ENCODE results near the gene PIEZO2.

DNA sequence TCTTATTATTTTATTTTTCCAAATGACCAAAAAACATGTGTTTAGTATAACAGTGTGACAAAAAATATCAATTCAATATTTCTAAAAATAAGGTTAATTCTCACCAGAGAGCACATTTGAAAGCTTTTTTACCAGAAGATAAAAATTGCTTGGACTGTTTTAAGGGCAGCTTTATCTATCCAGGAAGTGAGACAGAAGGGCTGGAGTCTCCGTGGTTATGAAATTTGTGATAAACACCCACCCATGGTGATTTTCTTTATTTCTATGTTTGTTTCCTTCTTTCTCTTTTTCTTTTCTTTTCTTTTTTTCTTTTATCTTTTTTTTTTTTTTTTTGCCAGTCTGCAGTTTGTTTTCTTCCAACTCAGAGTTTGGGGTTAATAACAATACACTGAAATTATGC is 298.5 kb downstream of the PIEZO2 start:
- TF ChIP-seq POLR2AphosphoS5 (IDR thresholded peaks at IDR 0.05) (no peak), EZH2 (IDR thresholded peaks at IDR 0.05; ENCODE audit: borderline replicate concordance, insufficient read depth, low read length, poor library complexity, severe bottlenecking) (no peak), RAD21 (conservative IDR thresholded peaks at IDR 0.05) (no peak), EP300 (conservative IDR thresholded peaks at IDR 0.05; ENCODE audit: poor library complexity, severe bottlenecking) (no peak), MXI1 (conservative IDR thresholded peaks at IDR 0.05; ENCODE audit: poor library complexity, severe bottlenecking) (no peak)
- TF ChIP-seq, protein P1, sequence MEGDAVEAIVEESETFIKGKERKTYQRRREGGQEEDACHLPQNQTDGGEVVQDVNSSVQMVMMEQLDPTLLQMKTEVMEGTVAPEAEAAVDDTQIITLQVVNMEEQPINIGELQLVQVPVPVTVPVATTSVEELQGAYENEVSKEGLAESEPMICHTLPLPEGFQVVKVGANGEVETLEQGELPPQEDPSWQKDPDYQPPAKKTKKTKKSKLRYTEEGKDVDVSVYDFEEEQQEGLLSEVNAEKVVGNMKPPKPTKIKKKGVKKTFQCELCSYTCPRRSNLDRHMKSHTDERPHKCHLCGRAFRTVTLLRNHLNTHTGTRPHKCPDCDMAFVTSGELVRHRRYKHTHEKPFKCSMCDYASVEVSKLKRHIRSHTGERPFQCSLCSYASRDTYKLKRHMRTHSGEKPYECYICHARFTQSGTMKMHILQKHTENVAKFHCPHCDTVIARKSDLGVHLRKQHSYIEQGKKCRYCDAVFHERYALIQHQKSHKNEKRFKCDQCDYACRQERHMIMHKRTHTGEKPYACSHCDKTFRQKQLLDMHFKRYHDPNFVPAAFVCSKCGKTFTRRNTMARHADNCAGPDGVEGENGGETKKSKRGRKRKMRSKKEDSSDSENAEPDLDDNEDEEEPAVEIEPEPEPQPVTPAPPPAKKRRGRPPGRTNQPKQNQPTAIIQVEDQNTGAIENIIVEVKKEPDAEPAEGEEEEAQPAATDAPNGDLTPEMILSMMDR (IDR thresholded peaks at IDR 0.05; ENCODE audit: poor library complexity, severe bottlenecking), result no peak
